ENCODE measurements around the gene GTF3C1.
A peak's percentile ranks its signal among the peaks of the same experiment; 100 is the strongest.

The GTF3C1 gene

GRCh38 chr16:27480761-27481160 lies 69.0 kb downstream of the GTF3C1 start:
- Mint-ChIP-seq H3K4me1 (ENCODE audit: low read depth) (no peaks in the 10 kb centered on the region), H3K27ac (no peak overlapping the region), H3K9me3 (no peaks in the 10 kb centered on the region), H3K36me3 (ENCODE audit: low read depth) (peaks cover 41% of the 10 kb centered on the region), H3K4me3 (no peak overlapping the region), H3K27me3 (ENCODE audit: low read depth) (no peaks in the 10 kb centered on the region)
- no peak for DNase-seq (ENCODE audit: low spot score)

GRCh38 chr16:27476240-27476639 lies 73.5 kb downstream of the GTF3C1 start:
- H3K27me3 Mint-ChIP-seq (ENCODE audit: low read depth) = no peaks in the 10 kb centered on the region
- no peaks in the 10 kb centered on the region for H3K4me1 Mint-ChIP-seq (ENCODE audit: low read depth)
- H3K9me3 Mint-ChIP-seq = no peaks in the 10 kb centered on the region
- H3K36me3 Mint-ChIP-seq (ENCODE audit: low read depth) = peaks cover 13% of the 10 kb centered on the region
- DNase-seq (ENCODE audit: low spot score) = no peak
- no peak overlapping the region for H3K4me3 Mint-ChIP-seq
- no peak overlapping the region for H3K27ac Mint-ChIP-seq

- H3K27me3 Mint-ChIP-seq (ENCODE audit: low read depth) = no peaks in the 10 kb centered on the region
- no peaks in the 10 kb centered on the region for H3K9me3 Mint-ChIP-seq
- no peaks in the 10 kb centered on the region for H3K4me1 Mint-ChIP-seq (ENCODE audit: low read depth)
- peaks cover 19% of the 10 kb centered on the region for H3K36me3 Mint-ChIP-seq (ENCODE audit: low read depth)
- no peak for DNase-seq (ENCODE audit: low spot score)
- H3K27ac Mint-ChIP-seq = no peak overlapping the region
- no peak overlapping the region for H3K4me3 Mint-ChIP-seq
These were observed 74.2 kb downstream of the GTF3C1 start for GRCh38 chr16:27475561-27475960.

DNA sequence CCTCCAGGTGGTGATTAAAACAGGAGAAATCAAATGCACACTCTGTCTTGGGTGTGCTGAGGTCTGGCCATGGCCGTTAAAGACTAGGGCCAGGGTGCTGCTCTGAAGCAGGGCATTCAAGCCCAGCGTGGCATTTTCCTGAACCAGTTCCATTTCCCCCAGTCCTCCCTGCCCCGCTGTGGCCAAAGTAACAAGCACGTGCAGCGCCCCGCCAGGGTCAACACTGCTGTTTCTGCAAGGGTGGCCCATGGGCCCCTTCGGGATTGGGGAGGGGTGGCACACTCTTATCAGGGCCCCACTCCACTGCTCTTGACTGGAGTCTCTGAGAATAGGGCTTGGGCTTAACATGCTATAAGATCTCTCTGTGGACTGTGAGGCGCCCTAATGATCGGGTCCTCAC lies 74.8 kb downstream of the GTF3C1 start:
- no peak for DNase-seq (ENCODE audit: low spot score)
- no peaks in the 10 kb centered on the region for H3K4me1 Mint-ChIP-seq (ENCODE audit: low read depth)
- H3K9me3 Mint-ChIP-seq = no peaks in the 10 kb centered on the region
- H3K4me3 Mint-ChIP-seq = no peak overlapping the region
- H3K36me3 Mint-ChIP-seq (ENCODE audit: low read depth) = peaks cover 26% of the 10 kb centered on the region
- no peaks in the 10 kb centered on the region for H3K27me3 Mint-ChIP-seq (ENCODE audit: low read depth)
- H3K27ac Mint-ChIP-seq = no peak overlapping the region

DNA sequence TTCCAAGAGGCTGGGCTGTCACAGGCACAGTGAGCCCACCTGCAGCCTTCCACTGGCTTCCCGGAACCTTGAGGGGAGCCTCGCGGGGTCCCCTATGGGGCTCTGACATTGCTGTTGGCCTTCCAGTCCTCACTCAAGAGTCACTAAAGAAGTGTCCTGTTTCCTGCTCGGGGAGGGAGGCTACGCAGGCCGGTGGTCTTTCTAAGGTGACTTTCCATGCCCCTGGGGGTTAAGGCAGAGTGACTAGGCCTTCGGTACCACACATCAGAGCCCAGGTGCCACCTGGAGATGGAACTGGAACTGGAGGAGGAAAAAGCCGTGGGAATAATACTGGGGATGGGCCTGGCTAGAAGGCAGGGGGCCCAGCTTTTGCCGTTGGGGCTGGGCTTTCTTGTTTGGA lies 75.7 kb downstream of the GTF3C1 start:
- Mint-ChIP-seq H3K27me3 (ENCODE audit: low read depth) (no peaks in the 10 kb centered on the region), H3K4me3 (no peak overlapping the region), H3K9me3 (no peaks in the 10 kb centered on the region), H3K27ac (no peak overlapping the region), H3K36me3 (ENCODE audit: low read depth) (peaks cover 30% of the 10 kb centered on the region), H3K4me1 (ENCODE audit: low read depth) (no peaks in the 10 kb centered on the region)
- no peak for DNase-seq (ENCODE audit: low spot score)

DNA sequence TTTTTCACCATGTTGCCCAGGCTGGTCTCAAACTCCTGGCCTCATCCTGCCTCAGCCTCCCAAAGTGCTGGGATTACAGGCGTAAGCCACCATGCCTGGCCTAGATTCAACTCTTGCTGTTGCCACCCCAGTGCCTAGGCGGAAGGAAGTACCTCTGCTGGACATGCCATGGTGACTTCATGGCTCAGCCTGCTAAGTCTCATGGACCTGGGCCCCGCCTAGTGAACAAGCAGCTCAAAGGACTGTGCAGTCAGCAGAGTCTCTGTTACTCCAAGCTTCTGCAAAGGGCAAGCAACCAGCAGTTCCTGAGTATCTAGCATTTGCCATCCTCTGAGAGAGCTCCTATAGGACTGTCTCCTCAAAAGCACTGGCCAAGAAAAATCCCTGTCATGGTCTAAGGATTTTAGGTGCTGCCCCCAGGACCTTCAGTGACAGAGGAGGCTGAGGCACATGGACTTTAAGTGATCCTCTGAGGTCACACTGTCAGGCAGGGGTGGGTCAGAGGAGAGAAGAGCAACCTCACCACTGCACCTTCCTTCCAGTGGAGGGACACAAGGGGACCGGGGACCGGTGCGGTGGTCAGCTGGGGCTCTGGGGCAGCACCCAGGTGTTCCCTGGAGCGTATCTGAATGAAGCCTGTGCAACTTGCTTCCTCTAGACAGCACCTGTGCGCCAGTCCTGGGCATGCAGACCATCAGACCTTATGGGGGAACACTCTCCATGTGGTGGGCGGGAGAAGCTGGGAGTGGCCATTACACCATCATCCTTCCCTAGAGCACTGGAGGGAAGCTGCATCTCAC lies 76.4 kb downstream of the GTF3C1 start:
- Mint-ChIP-seq H3K36me3 (ENCODE audit: low read depth) (peaks cover 26% of the 10 kb centered on the region), H3K4me1 (ENCODE audit: low read depth) (no peaks in the 10 kb centered on the region), H3K9me3 (no peaks in the 10 kb centered on the region), H3K27ac (no peak overlapping the region), H3K4me3 (no peak overlapping the region), H3K27me3 (ENCODE audit: low read depth) (no peaks in the 10 kb centered on the region)
- DNase-seq (ENCODE audit: low spot score) = no peak

DNA sequence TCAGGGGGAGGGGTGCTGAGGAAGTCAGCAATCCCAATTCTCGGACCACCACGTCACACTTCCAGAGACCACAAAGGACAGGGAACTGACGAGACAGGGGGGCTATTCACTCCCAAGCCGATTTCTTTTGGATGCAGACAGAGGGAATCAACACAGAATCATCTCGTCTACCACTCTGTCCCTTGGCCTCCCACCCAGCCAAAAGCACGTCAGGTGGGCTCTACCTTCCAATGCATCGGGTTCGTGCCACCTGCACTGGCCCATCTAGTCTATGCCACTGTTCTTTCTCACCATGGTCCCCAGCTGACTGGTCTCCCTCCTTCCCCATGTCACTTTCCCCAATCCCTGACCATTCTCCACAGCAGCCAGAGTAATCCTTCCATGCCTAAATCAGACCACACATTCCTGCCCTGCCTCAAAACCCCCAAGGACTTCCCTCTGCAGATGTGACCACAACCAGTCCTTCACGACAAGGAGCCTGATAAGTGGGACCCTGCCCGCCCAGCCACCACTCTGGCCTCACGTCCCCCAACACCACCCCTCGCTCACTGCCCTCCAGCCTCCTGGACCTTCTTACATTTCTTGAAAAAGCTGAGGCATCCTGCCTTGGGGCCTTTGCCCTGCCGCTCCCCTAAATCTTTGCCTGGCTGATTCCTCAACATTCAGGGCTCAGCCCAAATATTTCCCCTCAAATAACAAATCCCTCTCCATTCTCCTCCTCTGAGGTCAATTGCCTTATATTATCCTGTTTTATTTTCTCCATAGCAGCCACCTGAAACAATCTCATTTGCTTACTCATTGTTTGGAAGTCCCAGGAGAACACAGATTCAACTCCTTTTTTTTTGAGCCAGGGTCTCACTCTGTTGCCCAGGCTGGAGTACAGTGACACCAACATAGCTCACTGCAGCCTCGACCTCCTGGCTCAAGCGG lies 77.4 kb downstream of the GTF3C1 start:
- H3K4me3 Mint-ChIP-seq = no peak overlapping the region
- peaks cover 31% of the 10 kb centered on the region for H3K36me3 Mint-ChIP-seq (ENCODE audit: low read depth)
- H3K4me1 Mint-ChIP-seq (ENCODE audit: low read depth) = no peaks in the 10 kb centered on the region
- no peaks in the 10 kb centered on the region for H3K9me3 Mint-ChIP-seq
- no peaks in the 10 kb centered on the region for H3K27me3 Mint-ChIP-seq (ENCODE audit: low read depth)
- peak overlapping the region; percentile 4 for H3K27ac Mint-ChIP-seq
- DNase-seq (ENCODE audit: low spot score) = no peak

DNA sequence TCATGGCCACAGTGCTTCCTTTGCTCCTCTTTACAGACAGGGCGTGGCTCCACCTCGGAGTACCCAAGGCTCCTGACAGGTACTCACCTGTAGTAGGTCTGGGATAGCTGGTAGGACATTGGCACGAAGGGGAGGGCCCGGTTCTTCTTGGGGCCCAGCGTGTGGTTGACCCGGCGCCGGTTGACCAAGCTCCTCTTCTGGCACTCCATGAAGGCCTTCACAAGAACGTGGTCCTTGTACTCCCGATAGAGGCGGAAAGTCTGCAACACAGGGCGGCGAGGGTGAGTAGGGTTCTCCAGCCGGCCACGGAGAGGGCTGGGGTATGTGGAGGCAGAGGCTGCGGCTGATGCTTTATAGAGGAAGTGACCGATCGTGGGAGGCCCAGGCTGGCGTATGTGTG lies 78.1 kb downstream of the GTF3C1 start:
- no peak for DNase-seq (ENCODE audit: low spot score)
- H3K4me1 Mint-ChIP-seq (ENCODE audit: low read depth) = no peaks in the 10 kb centered on the region
- H3K9me3 Mint-ChIP-seq = no peaks in the 10 kb centered on the region
- H3K27me3 Mint-ChIP-seq (ENCODE audit: low read depth) = no peaks in the 10 kb centered on the region
- no peak overlapping the region for H3K27ac Mint-ChIP-seq
- peaks cover 30% of the 10 kb centered on the region for H3K36me3 Mint-ChIP-seq (ENCODE audit: low read depth)
- H3K4me3 Mint-ChIP-seq = no peak overlapping the region

GRCh38 chr16:27470567-27471431 lies 78.9 kb downstream of the GTF3C1 start:
- no peak for DNase-seq (ENCODE audit: low spot score)
- peaks cover 35% of the 10 kb centered on the region for H3K36me3 Mint-ChIP-seq (ENCODE audit: low read depth)
- no peaks in the 10 kb centered on the region for H3K27me3 Mint-ChIP-seq (ENCODE audit: low read depth)
- H3K9me3 Mint-ChIP-seq = no peaks in the 10 kb centered on the region
- H3K4me1 Mint-ChIP-seq (ENCODE audit: low read depth) = no peaks in the 10 kb centered on the region
- no peak overlapping the region for H3K4me3 Mint-ChIP-seq
- H3K27ac Mint-ChIP-seq = no peak overlapping the region

GRCh38 chr16:27468941-27469531 lies 80.7 kb downstream of the GTF3C1 start:
- Mint-ChIP-seq H3K4me3 (no peak overlapping the region), H3K9me3 (no peaks in the 10 kb centered on the region), H3K27ac (no peak overlapping the region), H3K27me3 (ENCODE audit: low read depth) (no peaks in the 10 kb centered on the region), H3K36me3 (ENCODE audit: low read depth) (peaks cover 41% of the 10 kb centered on the region), H3K4me1 (ENCODE audit: low read depth) (no peaks in the 10 kb centered on the region)
- no peak for DNase-seq (ENCODE audit: low spot score)

DNA sequence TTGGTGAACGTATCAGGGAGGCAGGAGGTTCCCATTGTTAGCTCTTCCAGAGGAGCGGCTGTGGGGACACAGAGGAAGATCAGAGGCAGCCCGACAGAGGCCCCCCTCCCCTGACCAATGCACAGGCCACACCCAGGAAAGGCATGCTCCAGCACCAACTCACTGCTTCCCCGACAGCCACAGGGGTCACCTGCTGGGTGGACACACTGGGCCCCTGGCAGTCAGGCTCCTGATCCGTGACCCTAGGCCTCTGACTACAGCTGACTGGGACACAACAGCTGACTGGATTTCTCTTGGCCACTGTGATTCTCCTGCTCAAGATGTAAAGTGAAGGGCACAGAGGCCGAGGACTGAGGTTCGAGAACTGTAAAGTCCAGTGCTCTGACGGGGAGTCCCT lies 84.2 kb downstream of the GTF3C1 start:
- H3K4me1 Mint-ChIP-seq (ENCODE audit: low read depth) = no peaks in the 10 kb centered on the region
- H3K4me3 Mint-ChIP-seq = no peak overlapping the region
- no peak for DNase-seq (ENCODE audit: low spot score)
- H3K27ac Mint-ChIP-seq = no peak overlapping the region
- H3K9me3 Mint-ChIP-seq = no peaks in the 10 kb centered on the region
- H3K36me3 Mint-ChIP-seq (ENCODE audit: low read depth) = peaks cover 37% of the 10 kb centered on the region
- H3K27me3 Mint-ChIP-seq (ENCODE audit: low read depth) = no peaks in the 10 kb centered on the region

DNA sequence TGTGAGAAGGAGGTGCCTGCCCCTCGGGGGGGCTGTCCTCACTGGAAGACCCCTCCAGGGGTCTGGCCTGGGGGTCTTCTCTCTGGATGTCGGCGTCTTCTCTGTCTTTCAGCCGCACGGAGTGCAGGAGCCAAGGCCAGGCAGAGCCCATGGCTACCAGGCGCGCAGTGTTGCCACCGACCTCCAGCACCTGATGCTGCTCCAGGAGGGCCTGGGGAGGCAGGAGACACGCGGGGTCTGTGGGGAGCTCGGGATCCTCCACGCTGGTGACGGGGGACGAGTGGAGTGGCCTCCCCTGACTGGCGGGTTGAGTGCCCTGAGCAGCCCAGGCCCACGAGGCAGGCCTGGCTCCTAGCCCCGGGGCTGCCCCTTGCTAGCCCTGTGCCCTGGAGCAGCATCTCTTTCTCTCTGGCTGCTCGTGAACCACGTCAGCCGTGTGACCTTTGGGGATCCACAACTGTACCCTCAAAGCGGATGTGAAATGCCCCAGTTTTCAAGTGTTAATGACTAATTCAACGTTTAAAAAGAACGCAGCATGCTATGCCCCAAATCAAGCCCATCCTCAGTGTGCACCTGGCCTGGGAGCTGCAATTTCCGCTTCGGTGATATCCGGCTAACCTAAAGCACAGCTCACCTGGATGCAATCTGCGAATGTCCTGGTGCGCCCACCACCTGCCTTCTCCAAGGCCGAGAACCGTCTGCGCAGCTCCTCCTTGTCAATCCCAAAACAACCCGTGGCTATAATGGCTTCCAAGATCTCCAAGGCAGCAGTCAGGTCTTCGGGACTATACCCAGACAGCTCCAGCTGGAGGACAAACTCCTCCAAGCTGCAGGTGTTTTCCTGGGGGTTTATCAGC lies 84.9 kb downstream of the GTF3C1 start:
- DNase-seq (ENCODE audit: low spot score) = no peak
- Mint-ChIP-seq H3K9me3 (no peaks in the 10 kb centered on the region), H3K27ac (no peak overlapping the region), H3K36me3 (ENCODE audit: low read depth) (peaks cover 31% of the 10 kb centered on the region), H3K27me3 (ENCODE audit: low read depth) (no peaks in the 10 kb centered on the region), H3K4me1 (ENCODE audit: low read depth) (peaks cover under 1% of the 10 kb centered on the region), H3K4me3 (no peak overlapping the region)
